HG03108 (cell line): Measurements from ENCODE around the gene MYO10.

Source experiments
- ATAC-seq: cut with Tn5 transposase; IDR thresholded peaks from one replicate; pipeline ENCODE4 v1.9.1; 2021; ENCODE audit warnings: moderate library complexity; ENCODE audit not compliant: unreplicated experiment

MYO10 gene

DNA sequence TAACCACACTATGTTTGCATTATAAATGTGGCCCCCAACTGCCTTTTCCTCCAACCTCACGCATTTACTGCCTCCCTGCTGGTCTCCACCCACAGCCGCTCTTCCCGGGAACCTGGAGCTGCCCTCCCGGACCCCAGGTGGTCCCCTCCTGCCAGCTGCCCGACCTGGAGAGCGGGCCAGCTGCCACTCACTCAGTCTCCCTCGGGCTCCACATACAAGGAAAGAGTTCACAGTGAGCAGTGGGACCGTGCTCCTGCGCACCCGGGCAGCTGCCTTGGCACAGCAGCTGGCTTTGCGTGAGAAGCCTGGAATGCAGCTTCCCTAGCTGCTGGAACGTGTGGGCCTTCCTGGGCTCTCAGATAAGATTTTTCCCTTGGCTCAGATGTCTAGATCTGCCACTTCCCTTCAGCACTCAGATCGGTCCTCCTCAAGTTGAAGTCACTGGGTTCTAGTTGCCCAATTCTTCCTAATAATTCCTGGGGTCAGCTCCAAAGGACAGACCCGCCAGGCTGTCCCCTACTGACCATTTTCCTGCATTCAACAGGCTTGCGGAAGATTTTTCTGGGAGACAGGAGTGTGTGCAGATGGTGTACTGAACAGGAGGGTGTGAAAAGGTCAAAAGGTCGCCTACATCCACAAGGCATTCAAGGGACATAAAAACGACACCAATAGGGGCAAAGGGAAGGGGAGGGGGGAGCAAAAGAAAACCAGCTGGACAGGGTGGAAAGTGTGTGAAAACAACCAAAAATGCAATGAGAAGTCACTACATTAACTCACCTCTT is 69.1 kb downstream of the MYO10 start:
- no peak for ATAC-seq

DNA sequence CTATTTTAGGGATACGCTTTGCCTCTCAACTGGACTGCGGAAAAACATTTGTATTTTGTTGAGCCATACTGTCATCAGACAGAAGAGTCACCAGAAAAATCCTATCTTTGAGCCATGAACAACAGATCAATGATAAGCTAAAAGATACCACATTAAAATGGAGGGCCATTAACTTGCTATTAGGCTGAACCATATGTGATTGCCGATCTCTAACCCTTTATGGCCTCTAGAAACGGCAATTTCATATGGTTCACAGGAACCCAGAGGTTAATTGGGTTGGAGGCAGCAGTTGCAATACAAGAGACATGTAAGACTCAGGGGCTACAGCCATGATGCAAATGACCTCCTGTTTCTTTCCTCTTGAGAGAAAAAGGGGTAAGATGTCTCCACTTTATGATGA is 69.8 kb downstream of the MYO10 start:
- ATAC-seq: no peak

DNA sequence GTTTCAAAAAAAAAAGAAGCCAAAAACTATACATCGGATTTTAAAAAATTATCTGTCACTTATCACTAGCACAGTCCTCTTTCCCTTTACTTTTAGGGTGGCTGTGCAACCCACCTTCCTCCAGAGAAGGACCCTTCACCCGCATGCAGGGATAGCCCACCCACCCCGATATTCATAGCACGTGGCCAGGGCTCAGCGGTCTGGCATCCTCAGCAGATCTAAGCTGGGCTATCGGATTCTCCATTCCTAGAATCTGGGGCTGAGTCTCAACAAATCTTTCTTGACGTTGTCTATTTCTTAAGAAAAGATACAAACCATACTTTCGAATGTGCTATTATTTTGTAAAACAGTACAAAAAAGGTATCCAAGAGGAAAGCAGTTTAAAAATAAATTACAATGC is 70.9 kb downstream of the MYO10 start:
- ATAC-seq: no peak

DNA sequence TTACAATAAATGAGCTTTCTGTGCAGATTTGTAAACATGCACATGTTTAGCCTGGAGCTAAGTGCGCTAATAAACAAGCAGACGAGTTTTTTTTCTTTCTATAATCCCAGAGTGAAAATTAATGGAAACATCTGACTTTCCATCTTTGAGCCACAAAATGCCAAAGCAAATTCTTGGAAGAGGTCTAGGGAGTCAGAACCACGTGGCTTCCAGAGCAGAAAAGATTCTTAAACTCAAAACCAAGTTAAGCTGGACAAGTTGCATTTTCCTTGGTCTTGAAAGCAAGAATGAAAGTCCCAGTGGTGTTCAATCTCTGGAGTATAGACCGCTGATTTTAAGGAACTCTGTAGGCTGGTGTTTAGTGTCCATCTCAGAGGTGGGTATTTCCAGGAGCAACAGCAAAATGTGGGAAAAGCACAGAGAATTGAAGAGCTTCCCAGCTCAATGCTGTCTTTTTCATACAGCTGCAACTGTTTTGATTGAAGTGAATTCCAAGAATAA is 71.4 kb downstream of the MYO10 start:
- no peak for ATAC-seq

DNA sequence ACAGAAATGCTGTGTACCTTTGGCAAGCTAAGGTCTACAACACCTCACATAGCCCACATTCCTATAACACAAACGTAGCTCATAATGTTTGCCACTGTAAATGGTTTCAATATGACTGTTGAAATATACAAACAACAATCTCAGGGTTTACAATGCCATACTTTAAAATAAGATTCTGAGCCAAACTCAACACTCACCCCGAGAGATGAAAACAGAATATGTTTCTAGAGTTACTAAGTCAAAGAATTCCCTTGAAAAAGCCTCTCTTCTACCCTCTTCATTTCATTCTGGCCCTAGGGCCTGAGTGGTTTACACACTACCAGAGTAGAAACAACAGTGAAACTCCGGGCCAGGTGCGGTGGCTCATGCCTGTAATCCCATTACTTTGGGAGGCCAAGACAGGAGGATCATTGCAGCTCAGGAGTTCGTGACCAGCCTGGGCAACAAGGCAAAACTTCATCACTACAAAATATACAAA is 72.6 kb downstream of the MYO10 start:
- no peak for ATAC-seq

DNA sequence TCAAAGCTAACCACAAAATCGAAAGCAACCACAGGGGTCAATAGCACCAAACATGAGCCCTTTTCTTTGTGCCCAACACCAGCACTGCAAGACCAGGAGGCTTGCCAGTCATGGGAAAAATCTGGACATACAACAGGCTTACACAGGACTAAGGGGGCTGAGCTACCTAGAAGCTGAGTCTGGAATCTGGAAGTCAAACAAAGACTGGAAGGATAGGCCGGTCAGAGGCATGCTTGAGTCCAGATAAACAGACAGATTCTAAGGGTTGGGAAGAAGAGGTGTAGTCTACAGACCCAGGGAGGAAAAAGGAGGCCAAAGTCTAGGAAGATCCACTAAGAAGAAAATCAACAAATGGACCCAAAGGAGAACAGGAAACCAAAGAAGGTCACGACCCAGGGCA is 73.3 kb downstream of the MYO10 start:
- ATAC-seq: no peak

DNA sequence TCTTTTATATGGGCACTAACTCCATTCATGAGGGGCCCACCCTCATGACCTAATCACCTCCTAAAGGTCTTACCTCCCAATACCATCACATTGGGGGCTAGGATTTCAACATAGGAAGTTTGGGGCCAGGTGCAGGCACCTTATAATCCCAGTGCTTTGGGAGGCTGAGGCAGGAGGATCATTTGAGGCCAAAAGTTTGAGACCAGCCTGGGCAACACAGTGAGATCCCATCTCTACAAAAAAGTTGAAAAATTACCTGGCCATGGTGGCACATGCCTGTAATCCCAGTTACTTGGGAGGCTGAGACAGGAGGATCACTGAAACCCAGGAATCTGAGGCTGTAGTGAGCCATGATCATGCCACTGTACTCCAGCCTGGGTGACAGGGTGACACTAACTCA is 76.7 kb downstream of the MYO10 start:
- ATAC-seq: no peak

DNA sequence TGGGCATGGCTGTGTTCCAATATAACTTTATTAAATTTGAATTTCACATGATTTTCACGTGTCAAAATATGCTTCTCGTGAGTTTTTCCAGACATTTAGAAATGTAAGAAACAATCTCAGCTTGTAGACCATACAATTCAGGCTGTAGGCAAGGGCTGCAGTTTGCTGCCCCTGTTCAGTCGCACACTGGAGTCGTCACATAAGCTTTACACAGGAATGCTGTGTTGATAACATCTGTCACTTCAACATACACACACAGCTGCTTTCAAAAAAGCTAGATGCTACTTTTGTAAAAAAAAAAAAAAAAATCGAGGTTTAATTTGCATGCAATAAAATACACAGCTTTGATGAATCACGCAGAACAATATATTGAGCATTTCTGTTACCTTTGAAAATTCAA is 77.9 kb downstream of the MYO10 start:
- ATAC-seq: no peak

DNA sequence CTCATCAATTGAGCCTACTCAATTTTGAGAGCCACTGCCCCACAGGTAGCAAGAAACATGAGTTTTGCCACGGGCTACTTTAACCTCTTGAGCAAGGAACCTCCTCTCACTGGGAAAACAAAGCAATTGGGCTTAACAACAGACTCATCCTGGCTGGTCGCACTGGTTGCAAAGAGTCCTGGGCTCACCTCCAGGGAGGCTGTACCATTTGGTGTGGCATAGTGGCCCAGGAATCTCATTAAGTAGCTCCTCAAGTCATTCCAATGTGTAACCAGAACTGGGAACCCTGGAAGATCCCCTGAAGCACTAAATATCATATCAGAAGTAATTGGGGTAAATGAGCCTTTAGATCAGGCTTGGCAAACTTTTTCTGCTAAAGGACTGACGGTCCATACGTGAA is 78.5 kb downstream of the MYO10 start:
- ATAC-seq: no peak

DNA sequence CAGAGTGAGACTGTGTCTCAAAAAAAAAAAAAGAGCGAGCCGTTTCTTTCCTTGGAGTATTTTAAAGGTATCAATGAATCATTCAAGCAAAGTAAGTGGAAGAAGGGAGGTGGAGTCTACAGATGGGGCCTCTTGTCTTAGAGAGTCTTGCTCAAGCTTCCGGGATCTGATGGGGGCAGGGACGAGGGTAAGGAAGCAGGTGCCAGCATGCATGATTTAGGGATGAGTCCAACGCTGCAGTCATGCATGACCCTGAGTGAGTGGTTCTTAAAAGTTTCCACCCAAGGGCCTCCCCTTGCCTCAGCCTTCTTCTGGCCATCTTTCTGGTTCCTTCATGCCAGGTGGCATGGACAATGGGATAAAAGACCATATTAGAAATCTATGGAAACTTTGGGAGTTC is 79.6 kb downstream of the MYO10 start:
- no peak for ATAC-seq

DNA sequence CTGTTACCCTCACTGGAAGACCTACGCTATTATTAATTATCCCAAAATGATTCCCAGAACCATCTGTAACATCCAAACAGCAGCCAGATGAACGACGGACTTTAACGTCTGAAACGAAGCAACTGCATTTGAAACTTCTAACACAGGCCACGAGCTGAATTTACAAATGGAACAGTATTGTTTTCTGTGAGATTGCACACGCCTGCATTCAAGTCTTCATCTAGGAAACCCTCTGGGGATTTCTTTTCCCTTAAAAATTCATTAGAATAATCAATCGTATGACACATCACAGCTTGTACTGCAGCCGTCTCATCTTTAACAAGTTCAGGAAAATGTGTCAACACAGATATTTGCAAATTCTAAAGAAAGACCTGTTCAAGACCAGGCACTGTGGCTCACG is 80.2 kb downstream of the MYO10 start:
- no peak for ATAC-seq

DNA sequence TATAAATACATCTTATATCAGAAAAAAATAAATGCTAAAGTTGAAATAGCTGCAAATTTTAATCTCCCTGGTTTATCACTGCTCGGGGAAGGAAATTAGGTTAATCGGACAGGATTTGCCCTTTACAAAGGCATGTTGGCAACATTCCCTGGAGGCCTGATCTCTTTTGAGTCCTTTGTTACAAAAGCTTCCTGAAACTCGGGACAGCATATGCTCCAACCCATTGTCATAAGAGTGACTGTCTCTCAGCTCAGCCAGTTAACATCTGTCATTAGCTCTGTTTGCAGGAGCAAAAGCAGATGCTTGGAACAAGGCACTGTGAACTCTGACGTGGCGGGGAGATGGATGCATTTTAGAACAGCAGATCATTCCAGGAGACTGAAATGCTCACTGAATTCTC is 80.6 kb downstream of the MYO10 start:
- no peak for ATAC-seq

DNA sequence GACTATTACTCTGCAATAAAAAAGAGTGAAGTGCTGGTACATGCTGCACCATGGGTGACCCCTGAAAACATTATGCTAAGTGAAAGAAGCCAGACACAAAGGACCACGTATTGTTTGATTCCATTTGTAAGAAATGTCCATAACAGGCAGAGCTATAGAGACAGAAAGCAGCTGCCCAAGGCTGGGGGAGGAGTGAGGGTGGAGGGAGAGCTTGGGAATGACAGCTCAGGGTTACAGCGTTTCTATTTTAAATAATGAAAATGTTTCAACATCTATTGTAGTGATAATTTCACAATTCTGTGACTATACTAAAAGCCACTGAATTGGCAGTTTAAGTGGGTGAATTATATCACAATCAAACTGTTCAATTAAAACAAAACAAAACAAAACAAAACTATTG is 81.7 kb downstream of the MYO10 start:
- ATAC-seq: no peak

DNA sequence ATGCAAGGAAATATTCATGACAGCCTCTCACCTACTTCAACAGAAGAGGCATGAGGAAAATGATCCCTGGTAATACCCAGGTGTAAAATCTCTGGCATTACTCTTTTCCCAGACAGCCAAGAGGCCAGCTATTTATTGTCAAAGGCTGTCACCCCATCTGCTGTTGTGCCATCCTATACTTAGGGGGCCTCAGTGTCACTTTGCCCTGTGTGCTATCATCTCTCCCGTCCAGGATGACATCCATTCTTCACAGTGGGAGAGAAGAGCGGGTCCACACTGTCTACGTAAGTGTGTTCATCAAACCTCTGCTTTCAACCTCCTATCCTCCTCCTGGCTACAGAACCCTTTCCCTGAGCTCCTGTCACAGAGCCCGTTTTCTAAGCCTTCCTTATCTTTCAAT is 82.6 kb downstream of the MYO10 start:
- ATAC-seq: no peak

DNA sequence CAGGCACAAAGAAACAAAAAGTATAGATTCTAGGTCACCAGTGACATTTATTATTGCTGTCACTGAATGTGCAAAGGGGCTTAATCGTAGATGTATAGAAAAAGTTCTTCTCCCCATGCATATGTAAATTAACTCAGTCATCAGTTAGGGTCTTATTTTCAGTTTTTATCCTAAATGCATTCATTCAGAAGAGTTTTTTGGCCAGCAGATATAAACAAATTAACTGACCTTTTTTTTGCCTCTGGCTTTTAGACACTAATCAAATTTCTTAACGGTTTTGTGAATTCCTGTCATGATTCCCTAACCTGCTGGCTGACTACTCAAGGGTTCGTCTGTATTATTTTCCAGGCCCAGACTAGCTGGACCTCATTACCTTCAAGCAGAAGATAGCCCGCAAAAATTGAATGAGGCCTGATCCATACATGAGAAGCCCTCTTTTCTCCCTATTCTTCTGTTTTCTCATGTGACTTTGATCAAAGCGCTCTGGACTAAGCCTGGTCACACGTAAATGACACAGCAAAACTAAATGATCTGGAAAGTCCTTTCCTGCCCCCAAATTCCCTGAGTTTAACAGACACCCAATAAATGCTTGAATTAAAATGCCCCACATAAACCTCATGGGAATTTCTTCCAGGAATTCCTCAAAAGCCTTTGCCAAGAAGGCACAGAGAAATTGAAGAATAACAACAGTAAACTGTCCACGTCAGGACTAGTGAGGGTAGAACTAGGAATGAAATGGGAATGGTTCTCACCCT is 83.7 kb downstream of the MYO10 start:
- ATAC-seq: no peak

DNA sequence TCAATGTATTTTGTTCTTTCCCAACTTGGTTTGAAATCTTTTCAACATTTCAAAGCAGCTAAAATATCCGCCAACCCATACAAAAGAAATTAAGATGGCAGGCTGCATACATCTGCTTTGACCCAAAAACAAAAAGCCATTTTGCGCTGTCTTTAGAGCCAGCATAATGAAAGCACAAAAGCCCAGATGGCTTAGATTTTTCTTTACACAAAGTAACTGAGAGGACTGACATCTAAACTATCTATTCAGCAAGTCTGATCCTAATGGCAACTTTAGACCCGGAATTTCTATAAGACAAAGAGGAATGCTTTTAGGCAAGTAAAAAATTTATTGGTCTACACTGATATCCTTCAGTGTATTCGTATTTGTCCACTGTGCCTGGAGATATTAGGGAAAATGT is 86.3 kb downstream of the MYO10 start:
- no peak for ATAC-seq

DNA sequence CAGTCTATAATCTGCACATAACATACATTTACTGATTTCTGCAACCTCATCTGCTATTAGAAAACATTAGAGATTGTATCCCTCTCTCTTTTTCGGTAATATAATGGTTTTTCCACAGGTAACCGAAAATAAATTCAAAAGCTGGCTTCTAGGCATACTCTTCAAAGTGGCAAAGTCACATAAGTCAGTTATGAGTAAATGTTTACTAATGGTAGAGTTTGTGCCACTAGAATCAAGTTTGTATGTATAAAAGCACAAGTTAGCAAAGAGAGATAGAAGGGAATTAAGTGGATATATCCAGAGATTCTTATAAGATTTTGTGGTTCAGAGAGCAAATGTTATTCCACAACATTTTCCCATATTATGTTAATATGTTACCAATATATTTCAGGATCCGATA is 86.9 kb downstream of the MYO10 start:
- ATAC-seq: no peak

DNA sequence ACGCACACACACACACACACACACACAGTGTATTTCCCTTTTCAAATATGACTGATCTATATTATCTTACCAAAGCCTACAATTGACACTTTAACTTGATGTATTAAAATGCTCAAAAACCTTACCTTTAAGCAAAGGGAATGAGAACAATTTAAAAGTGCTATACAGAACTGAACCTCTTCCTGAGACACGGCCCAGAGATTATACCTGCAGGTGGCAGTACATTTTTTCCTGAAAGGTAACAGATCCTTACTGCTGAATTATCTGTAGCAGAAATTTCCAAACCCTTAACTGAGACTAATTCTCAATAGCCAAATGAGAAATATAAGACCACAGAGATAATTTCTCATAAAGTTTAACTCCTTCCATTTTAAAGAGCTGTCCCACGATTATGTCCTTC is 91.1 kb downstream of the MYO10 start:
- no peak for ATAC-seq

DNA sequence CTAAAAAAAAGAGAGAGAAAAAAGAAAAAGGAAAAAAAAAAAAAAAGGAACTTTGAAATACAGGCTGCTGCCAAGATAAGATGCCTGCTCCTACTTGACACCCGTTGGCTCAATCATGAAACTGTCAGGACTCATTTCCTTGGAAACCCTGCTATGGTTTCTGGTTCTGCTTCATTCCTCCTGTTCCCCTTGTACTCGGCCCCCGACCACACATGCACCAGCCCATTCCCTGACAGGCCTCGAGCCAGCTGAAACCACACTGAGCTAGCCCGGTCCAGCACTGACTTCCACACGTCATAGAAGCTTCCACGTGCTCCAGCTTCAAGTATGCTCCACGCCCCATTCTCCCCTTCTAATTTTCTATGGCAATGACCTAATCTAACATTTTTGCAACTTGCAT is 93.2 kb downstream of the MYO10 start:
- ATAC-seq: no peak

DNA sequence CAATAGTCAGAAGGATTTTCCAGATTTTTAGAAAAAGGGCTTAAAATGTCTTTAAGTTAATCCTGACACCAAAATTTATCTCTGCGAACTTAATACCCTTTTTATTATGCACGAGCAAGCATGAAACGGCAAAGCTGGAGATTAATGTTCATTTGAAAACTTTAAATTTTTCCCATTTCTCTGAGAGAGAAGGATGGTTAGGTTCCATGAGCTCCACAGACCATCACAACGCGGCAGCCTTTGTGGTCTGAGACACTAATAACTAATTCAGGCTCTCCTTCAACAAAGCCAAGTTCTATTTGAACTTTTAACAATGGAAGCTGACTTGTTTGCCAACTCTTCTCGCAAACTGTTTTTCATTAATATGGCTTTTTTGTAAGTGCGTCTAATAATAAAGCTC is 94.7 kb downstream of the MYO10 start:
- ATAC-seq: no peak

DNA sequence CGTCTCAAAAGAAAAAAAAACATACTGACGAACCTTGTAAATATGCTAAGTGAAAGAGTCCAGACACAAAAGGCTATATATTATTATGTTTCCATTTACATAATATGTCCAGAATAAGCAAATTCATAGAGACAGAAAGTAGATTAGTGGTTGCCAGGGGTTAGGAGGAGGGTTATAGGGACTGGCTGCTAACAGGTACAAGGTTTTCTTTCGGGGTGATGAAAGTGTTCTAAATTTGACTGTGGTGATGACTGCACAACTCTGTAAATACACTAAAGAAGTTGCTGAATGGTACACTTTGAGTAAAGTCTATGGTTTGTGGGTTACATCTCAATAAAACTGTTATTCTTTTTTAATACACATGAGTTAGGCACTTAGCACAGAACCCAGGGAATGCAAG is 98.8 kb downstream of the MYO10 start:
- ATAC-seq: no peak

DNA sequence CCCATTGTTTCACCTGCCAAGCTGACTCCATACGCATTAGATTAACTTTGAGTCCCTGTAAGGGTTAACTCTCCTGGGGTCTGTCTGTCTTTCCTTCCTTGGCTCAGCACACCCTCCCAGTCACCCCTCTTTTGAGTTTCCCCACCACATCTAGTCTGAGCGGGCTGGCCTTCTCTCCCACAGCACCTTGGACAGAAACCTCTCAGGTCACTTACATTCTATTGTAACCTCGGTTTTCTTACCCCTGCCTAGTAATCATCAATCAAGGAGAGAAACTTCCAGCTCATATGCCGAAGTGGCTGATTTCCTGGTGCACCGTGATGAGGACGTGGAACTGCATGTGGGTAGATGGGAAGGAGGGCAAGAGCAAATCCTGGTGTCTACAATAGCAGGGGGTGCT is 102.1 kb downstream of the MYO10 start:
- ATAC-seq: no peak
